GM23338 (cell line): ENCODE data around the gene ARSB. TPM values are rescaled to one million over a fixed set of nuclear protein-coding genes. Genes with fewer than 3 reads are reported as not detected.

ENCODE experiments used
- ATAC-seq: fragments of 200-7000 bp; cut with Tn5 transposase; 3 replicates; pipeline ENCODE4 v1.9.1; 2020
- DNase-seq: peaks from one replicate; pipeline ENCODE4 v3.0.0-alpha.2; 2015; ENCODE audit warnings: low spot score
- H2AFZ ChIP-seq: fragments of 200-600 bp; sonication (generic); 2 replicates; pipeline ENCODE4 v1.8.0; 2016; ENCODE audit warnings: antibody characterized with exemption, mild to moderate bottlenecking, moderate library complexity
- H3F3A ChIP-seq: fragments of 200-600 bp; sonication (generic); replicated peaks from 2 replicates; pipeline ENCODE4 v1.8.0; 2017; ENCODE audit warnings: antibody characterized with exemption, mixed run types, low read depth
- H3K27ac ChIP-seq: fragments of 200-600 bp; sonication (generic); 2 replicates; pipeline ENCODE4 v1.6.1; 2016; ENCODE audit warnings: low read depth
- H3K27me3 ChIP-seq: fragments of 200-600 bp; sonication (generic); 2 replicates; pipeline ENCODE4 v1.8.0; 2016; ENCODE audit warnings: mild to moderate bottlenecking, mixed run types, moderate library complexity; ENCODE audit not compliant: insufficient read depth
- H3K36me3 ChIP-seq: fragments of 200-600 bp; sonication (generic); 2 replicates; pipeline ENCODE4 v1.8.0; 2016; ENCODE audit warnings: mild to moderate bottlenecking; ENCODE audit not compliant: insufficient read depth
- H3K4me1 ChIP-seq: fragments of 200-600 bp; sonication (generic); 2 replicates; pipeline ENCODE4 v1.8.0; 2016; ENCODE audit warnings: mild to moderate bottlenecking, moderate library complexity; ENCODE audit not compliant: insufficient read depth
- H3K4me2 ChIP-seq: fragments of 200-600 bp; sonication (generic); 2 replicates; pipeline ENCODE4 v1.7.1; 2017; ENCODE audit warnings: mixed run types
- H3K4me3 ChIP-seq: fragments of 200-600 bp; sonication (generic); 2 replicates; pipeline ENCODE4 v1.6.1; 2016; ENCODE audit warnings: mixed run types
- H3K79me2 ChIP-seq: fragments of 200-600 bp; sonication (generic); replicated peaks from 2 replicates; pipeline ENCODE4 v1.8.0; 2017; ENCODE audit warnings: mild to moderate bottlenecking; ENCODE audit not compliant: insufficient read depth
- H3K9me2 ChIP-seq: fragments of 200-600 bp; sonication (generic); 2 replicates; pipeline ENCODE4 v1.8.0; 2017; ENCODE audit not compliant: insufficient read depth
- H4K20me1 ChIP-seq: fragments of 200-600 bp; sonication (generic); replicated peaks from 2 replicates; pipeline ENCODE4 v1.8.0; 2017; ENCODE audit warnings: mild to moderate bottlenecking; ENCODE audit not compliant: insufficient read depth
- H3K27ac Mint-ChIP-seq: 2 replicates; pipeline ENCODE4 v1.8.0; 2020; ENCODE audit warnings: inconsistent platforms, mild to moderate bottlenecking, moderate library complexity, mixed read lengths
- H3K27me3 Mint-ChIP-seq: 3 replicates; pipeline ENCODE4 v1.8.0; 2022; ENCODE audit warnings: low read depth, mild to moderate bottlenecking, moderate library complexity, mixed read lengths, inconsistent platforms; ENCODE audit not compliant: insufficient read depth, poor library complexity
- H3K36me3 Mint-ChIP-seq: 3 replicates; pipeline ENCODE4 v1.8.0; 2021; ENCODE audit warnings: low read depth, mild to moderate bottlenecking, inconsistent platforms, moderate library complexity, mixed read lengths
- H3K4me1 Mint-ChIP-seq: 3 replicates; pipeline ENCODE4 v1.8.0; 2020; ENCODE audit warnings: mild to moderate bottlenecking, inconsistent platforms, mixed read lengths
- H3K4me3 Mint-ChIP-seq: 3 replicates; pipeline ENCODE4 v1.8.0; 2021; ENCODE audit warnings: moderate library complexity, mild to moderate bottlenecking, inconsistent platforms, mixed read lengths
- H3K9me3 Mint-ChIP-seq: 3 replicates; pipeline ENCODE4 v1.8.0; 2020; ENCODE audit warnings: moderate library complexity, mild to moderate bottlenecking, inconsistent platforms, mixed read lengths
- CREB1 ChIP-seq: fragments of 250-450 bp; sonication (Bioruptor Pico); IDR thresholded peaks from 2 replicates; pipeline ENCODE4 v1.5.0; 2020; ENCODE audit warnings: low read depth, mild to moderate bottlenecking, moderate library complexity
- CTCF ChIP-seq, 2 experiments: fragments of 200-600 bp in 1 of 2; sonication (generic) in 1 of 2; conservative IDR thresholded peaks; 2 replicates each; pipeline versions ENCODE4 v1.5.1 to v1.6.1; 2016 to 2017; ENCODE audit warnings: antibody characterized with exemption in 2 of 2, low read depth in 2 of 2, mild to moderate bottlenecking in 2 of 2, moderate library complexity in 1 of 2
- EZH2 ChIP-seq: fragments of 200-600 bp; sonication (generic); IDR thresholded peaks from one replicate; pipeline ENCODE4 v1.8.0; 2017; ENCODE audit warnings: antibody characterized with exemption, mild to moderate bottlenecking, low read depth; ENCODE audit not compliant: unreplicated experiment
- EZH2phosphoT487 ChIP-seq: fragments of 200-600 bp; sonication (generic); IDR thresholded peaks from one replicate; pipeline ENCODE4 v1.8.1; 2018; ENCODE audit warnings: antibody characterized with exemption; ENCODE audit not compliant: unreplicated experiment
- JUNB ChIP-seq: IDR thresholded peaks from one replicate; pipeline ENCODE4 v1.6.1; 2016; ENCODE audit warnings: antibody characterized with exemption; ENCODE audit not compliant: unreplicated experiment
- NANOG ChIP-seq: IDR thresholded peaks from 2 replicates; pipeline ENCODE4 v1.6.1; 2016; ENCODE audit warnings: antibody characterized with exemption, borderline replicate concordance
- POLR2AphosphoS5 ChIP-seq: IDR thresholded peaks from 2 replicates; pipeline ENCODE4 v1.6.1; 2016; ENCODE audit warnings: antibody characterized with exemption, low read depth
- STAT1 ChIP-seq: IDR thresholded peaks from one replicate; pipeline ENCODE4 v1.6.1; 2016; ENCODE audit warnings: antibody characterized with exemption; ENCODE audit not compliant: unreplicated experiment
- ZNF114 ChIP-seq: fragments of 250-450 bp; sonication (Bioruptor Pico); IDR thresholded peaks from 2 replicates; pipeline ENCODE4 v1.5.0; 2020; ENCODE audit warnings: mild to moderate bottlenecking, moderate library complexity
- ZNF331 ChIP-seq: fragments of 250-450 bp; sonication (Bioruptor Pico); IDR thresholded peaks from 2 replicates; pipeline ENCODE4 v1.5.0; 2020; ENCODE audit warnings: low read depth, mild to moderate bottlenecking, moderate library complexity
- ZNF462 ChIP-seq: fragments of 250-450 bp; sonication (Bioruptor Pico); IDR thresholded peaks from 2 replicates; pipeline ENCODE4 v1.5.0; 2020; ENCODE audit warnings: mild to moderate bottlenecking, moderate library complexity
- polyA plus RNA-seq: library from polyadenylated mRNA; unstranded; fragments of >200 nt; fragmentation: Nextera tagmentation; extraction: Ambion mirVana; gene quantifications from 2 replicates; pipeline ENCODE4 v1.2.1, GENCODE V29; 2016
- total RNA-seq: library from RNA; depleted of rRNA; stranded (reverse); fragments of >200 nt; shearing (Covaris generic); gene quantifications from 2 replicates; pipeline ENCODE4 v1.2.3, GENCODE V29; 2014
- TF ChIP-seq, protein P1 (sequence below): IDR thresholded peaks from 2 replicates; pipeline ENCODE4 v1.6.1; 2016; ENCODE audit warnings: antibody characterized with exemption
- TF ChIP-seq, protein P2 (sequence below): IDR thresholded peaks from one replicate; pipeline ENCODE4 v1.6.1; 2018; ENCODE audit warnings: antibody characterized with exemption; ENCODE audit not compliant: unreplicated experiment

The ARSB gene
- total and polyA plus RNA-seq, 2 experiments from 2014 or later, result 7.4 to 24.6 TPM

- Mint-ChIP-seq H3K27ac (no peak overlapping the region; the same call in 1 of the 2 replicates), H3K4me1 (no peaks in the 10 kb centered on the region), H3K36me3 (no peaks in the 10 kb centered on the region), H3K9me3 (no peaks in the 10 kb centered on the region), H3K4me3 (no peak overlapping the region), H3K27me3 (no peaks in the 10 kb centered on the region)
- Histone ChIP-seq H3K27ac (no peak overlapping the region), H3K79me2 (no peaks in the 10 kb centered on the region), H3K36me3 (no peaks in the 10 kb centered on the region), H3K4me1 (no peaks in the 10 kb centered on the region), H3K4me3 (no peak overlapping the region), H3K27me3 (no peaks in the 10 kb centered on the region), H3K4me2 (no peak overlapping the region), H3F3A (no peaks in the 10 kb centered on the region), H4K20me1 (no peaks in the 10 kb centered on the region), H3K9me2 (no peaks in the 10 kb centered on the region), H2AFZ (0 out of 2 replicates have a peak overlapping the region, but pooled peaks have one; percentile 26)
- ATAC-seq (no peak), DNase-seq (no peak)
- TF ChIP-seq STAT1 (no peak), POLR2AphosphoS5 (no peak), ZNF331 (CRISPR knock-in tag) (no peak), ZNF114 (no peak), NANOG (no peak), CREB1 (CRISPR knock-in tag) (no peak), EZH2 (no peak), JUNB (no peak), ZNF462 (no peak), CTCF (conservative IDR thresholded peaks at IDR 0.05; ENCODE audit: low read depth in 2 of 2) (no peak), EZH2phosphoT487 (no peak)
- TF ChIP-seq, protein P1, sequence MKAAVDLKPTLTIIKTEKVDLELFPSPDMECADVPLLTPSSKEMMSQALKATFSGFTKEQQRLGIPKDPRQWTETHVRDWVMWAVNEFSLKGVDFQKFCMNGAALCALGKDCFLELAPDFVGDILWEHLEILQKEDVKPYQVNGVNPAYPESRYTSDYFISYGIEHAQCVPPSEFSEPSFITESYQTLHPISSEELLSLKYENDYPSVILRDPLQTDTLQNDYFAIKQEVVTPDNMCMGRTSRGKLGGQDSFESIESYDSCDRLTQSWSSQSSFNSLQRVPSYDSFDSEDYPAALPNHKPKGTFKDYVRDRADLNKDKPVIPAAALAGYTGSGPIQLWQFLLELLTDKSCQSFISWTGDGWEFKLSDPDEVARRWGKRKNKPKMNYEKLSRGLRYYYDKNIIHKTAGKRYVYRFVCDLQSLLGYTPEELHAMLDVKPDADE, result no peak
- TF ChIP-seq, protein P2, sequence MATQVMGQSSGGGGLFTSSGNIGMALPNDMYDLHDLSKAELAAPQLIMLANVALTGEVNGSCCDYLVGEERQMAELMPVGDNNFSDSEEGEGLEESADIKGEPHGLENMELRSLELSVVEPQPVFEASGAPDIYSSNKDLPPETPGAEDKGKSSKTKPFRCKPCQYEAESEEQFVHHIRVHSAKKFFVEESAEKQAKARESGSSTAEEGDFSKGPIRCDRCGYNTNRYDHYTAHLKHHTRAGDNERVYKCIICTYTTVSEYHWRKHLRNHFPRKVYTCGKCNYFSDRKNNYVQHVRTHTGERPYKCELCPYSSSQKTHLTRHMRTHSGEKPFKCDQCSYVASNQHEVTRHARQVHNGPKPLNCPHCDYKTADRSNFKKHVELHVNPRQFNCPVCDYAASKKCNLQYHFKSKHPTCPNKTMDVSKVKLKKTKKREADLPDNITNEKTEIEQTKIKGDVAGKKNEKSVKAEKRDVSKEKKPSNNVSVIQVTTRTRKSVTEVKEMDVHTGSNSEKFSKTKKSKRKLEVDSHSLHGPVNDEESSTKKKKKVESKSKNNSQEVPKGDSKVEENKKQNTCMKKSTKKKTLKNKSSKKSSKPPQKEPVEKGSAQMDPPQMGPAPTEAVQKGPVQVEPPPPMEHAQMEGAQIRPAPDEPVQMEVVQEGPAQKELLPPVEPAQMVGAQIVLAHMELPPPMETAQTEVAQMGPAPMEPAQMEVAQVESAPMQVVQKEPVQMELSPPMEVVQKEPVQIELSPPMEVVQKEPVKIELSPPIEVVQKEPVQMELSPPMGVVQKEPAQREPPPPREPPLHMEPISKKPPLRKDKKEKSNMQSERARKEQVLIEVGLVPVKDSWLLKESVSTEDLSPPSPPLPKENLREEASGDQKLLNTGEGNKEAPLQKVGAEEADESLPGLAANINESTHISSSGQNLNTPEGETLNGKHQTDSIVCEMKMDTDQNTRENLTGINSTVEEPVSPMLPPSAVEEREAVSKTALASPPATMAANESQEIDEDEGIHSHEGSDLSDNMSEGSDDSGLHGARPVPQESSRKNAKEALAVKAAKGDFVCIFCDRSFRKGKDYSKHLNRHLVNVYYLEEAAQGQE, result no peak
Observed at GRCh38 chr5:79032031-79032695, 47.1 kb upstream of the ARSB start.
